Activated CD8-positive, alpha-beta T cell treated with anti-CD3 and anti-CD28 coated beads for 36 hours (primary cell): ENCODE measurements around the gene ANKRD42. TPM values are rescaled to one million over a fixed set of nuclear protein-coding genes. Genes with fewer than 3 reads are reported as not detected.
A peak's percentile ranks its signal among the peaks of the same experiment; 100 is the strongest.

Source experiments
- ATAC-seq: fragments of 200-7000 bp; cut with Tn5 transposase; one replicate; pipeline ENCODE4 v1.10.0; 2021; ENCODE audit warnings: mild to moderate bottlenecking, moderate library complexity
- CTCF ChIA-PET: fragments of 350-600 bp; sonication (Branson Sonifier 250); formaldehyde crosslinking; loops from one replicate; lab custom pipeline; 2021; ENCODE audit warnings: antibody characterized with exemption; lab: Charles Lee
- POLR2A ChIA-PET: fragments of 350-600 bp; sonication (Branson Sonifier 250); formaldehyde crosslinking; loops from one replicate; lab custom pipeline; 2021; ENCODE audit warnings: antibody characterized with exemption; lab: Charles Lee
- DNase-seq: peaks from one replicate; pipeline ENCODE4 v3.0.0-alpha.2; 2020
- H3K27ac Mint-ChIP-seq: one replicate; pipeline ENCODE4 v1.8.0; 2021; ENCODE audit warnings: mild to moderate bottlenecking, mixed read lengths
- H3K27me3 Mint-ChIP-seq: one replicate; pipeline ENCODE4 v1.8.0; 2021; ENCODE audit warnings: mixed read lengths
- H3K36me3 Mint-ChIP-seq: one replicate; pipeline ENCODE4 v1.8.0; 2021; ENCODE audit warnings: low read depth, mixed read lengths
- H3K4me1 Mint-ChIP-seq: one replicate; pipeline ENCODE4 v1.8.0; 2021; ENCODE audit warnings: low read depth, mixed read lengths
- H3K4me3 Mint-ChIP-seq: one replicate; pipeline ENCODE4 v1.8.0; 2021; ENCODE audit warnings: mild to moderate bottlenecking, moderate library complexity, mixed read lengths
- H3K9me3 Mint-ChIP-seq: one replicate; pipeline ENCODE4 v1.8.0; 2021; ENCODE audit warnings: mixed read lengths
- CTCF ChIP-seq: fragments of 200-600 bp; IDR thresholded peaks from one replicate; pipeline ENCODE4 v1.8.0; 2022; ENCODE audit warnings: antibody characterized with exemption, mild to moderate bottlenecking
- intact Hi-C: fragments of 100-400 bp; cut with micrococcal nuclease; formaldehyde crosslinking; loops from one replicate; pipeline ENCODE4 v1.10.0; 2022
- total RNA-seq, 2 experiments: library from RNA; stranded (reverse); gene quantifications; one replicate each; pipeline ENCODE4 v1.2.3, GENCODE V29; 2021

Gene ANKRD42
- total RNA-seq, 2 experiments from 2014 or later = 3.8 to 4.7 TPM

DNA sequence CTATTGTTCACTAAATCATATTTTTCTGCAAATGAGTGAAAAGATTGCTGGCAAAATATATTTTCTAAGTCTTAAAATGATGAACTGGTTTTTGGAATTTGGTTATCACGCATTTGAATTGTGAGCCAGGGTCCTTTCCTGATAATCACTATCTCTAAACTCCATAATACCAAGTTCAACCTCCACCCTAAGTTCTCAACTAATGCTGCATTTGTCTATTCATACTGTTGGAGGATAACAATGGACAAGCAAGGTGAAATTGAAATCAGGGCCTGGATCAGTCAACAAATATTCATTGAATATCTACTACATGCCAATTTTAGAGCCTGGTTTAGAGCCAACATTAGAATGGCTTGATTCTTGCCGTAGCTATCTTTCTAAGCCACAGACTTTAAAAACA lies 41.2 kb upstream of the ANKRD42 start:
- ATAC-seq = no peak
- no peak for TF ChIP-seq CTCF
- Mint-ChIP-seq H3K4me1 (peaks cover 8% of the 10 kb centered on the region), H3K36me3 (peaks cover 3% of the 10 kb centered on the region), H3K27me3 (no peaks in the 10 kb centered on the region), H3K27ac (no peak overlapping the region), H3K9me3 (no peaks in the 10 kb centered on the region), H3K4me3 (no peak overlapping the region)
- CTCF ChIA-PET = interaction anchor here (1.4 kb wide), 1 partner anchor 34 kb away, joined by 3 read pairs; no protein-coding TSS in a partner anchor
- POLR2A ChIA-PET = interaction anchor here (1.0 to 1.1 kb wide), 2 partner anchors 12 to 79 kb away, joined by 3 read pairs; no protein-coding TSS in a partner anchor
- DNase-seq = no peak
- intact Hi-C loops = loop anchor here (10.0 kb wide), 1 partner anchor 157 kb away; no protein-coding TSS in a partner anchor

- Mint-ChIP-seq H3K4me3 (no peak overlapping the region), H3K9me3 (no peaks in the 10 kb centered on the region), H3K27me3 (no peaks in the 10 kb centered on the region), H3K36me3 (peaks cover 15% of the 10 kb centered on the region), H3K27ac (no peak overlapping the region), H3K4me1 (peaks cover 8% of the 10 kb centered on the region)
- DNase-seq (no peak), ATAC-seq (no peak)
- POLR2A ChIA-PET = interaction anchor here (0.6 kb wide), 1 partner anchor 14 kb away, joined by 3 read pairs; no protein-coding TSS in a partner anchor
- no peak for TF ChIP-seq CTCF
- CTCF ChIA-PET = interaction anchor here (0.9 to 1.2 kb wide), 2 partner anchors 16 to 25 kb away, joined by 3 read pairs; no protein-coding TSS in a partner anchor
- intact Hi-C loops = loop anchor here (10.0 kb wide), 1 partner anchor 159 kb away; no protein-coding TSS in a partner anchor
Observed at GRCh38 chr11:83153764-83154163, 39.7 kb upstream of the ANKRD42 start.

DNA sequence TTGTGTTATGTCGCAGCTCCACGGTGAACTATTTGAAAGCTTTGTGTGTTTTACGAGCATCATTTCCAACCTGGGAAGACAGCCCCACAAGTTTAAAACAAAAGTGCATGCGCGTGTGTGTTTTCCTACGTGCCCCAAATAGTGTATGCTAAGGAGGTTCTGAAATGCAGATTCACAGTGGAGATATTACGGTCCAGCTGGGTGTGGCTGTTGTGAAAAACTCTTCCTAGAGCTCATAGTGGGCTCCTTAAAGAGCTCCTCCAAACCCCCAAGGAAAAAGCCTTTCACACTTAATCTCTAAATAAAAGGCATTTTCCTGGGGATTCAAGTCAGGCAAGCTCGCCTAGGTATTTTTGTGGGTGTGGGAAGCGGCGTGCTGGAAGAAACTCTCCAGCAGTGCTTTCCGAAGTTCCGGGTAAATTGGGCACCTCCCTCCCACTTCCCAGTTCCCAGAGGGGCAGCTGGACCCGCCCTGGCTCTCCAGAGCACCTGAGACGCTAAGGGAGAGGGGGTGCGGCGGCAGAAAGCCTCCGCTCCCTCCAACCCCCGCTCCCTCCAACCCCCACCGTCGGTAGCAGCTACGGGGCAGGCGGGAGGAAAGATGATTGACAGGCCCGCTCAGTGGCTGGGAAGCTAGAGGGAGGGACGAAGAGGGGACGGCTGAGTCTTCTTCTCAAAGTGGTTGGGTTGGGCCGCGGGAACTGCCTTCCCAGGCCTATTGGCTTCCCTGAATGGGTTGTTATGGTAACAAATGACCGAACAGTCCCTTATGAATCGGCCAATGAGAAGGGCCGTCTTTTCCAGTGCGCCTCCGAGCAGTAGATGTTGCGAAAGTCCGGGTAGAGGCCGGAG lies 37.1 kb upstream of the ANKRD42 start:
- ATAC-seq (peak; percentile 91), DNase-seq (peak; percentile 99)
- Mint-ChIP-seq H3K27ac (peak overlapping the region; percentile 100), H3K4me3 (peak overlapping the region; percentile 100), H3K4me1 (peaks cover 20% of the 10 kb centered on the region), H3K9me3 (no peaks in the 10 kb centered on the region), H3K27me3 (no peaks in the 10 kb centered on the region), H3K36me3 (peaks cover 39% of the 10 kb centered on the region)
- CTCF ChIA-PET = interaction anchor here (0.8 to 2.1 kb wide), 13 partner anchors 16 to 289 kb away, joined by 3 to 8 read pairs (median 3); partner anchors contain the start of gene DDIAS
- POLR2A ChIA-PET = interaction anchor here (0.8 to 4.0 kb wide), 18 partner anchors 9 to 256 kb away, joined by 3 to 44 read pairs (median 4); partner anchors contain the start of genes ANKRD42, CCDC90B, DDIAS and PRCP
- intact Hi-C loops = loop anchor here (2.0 to 10.0 kb wide), 3 partner anchors 162 to 256 kb away; partner anchors contain the start of genes DDIAS and PRCP
- TF ChIP-seq CTCF = no peak

- Mint-ChIP-seq H3K4me1 (peaks cover 27% of the 10 kb centered on the region), H3K36me3 (peaks cover 46% of the 10 kb centered on the region), H3K9me3 (no peaks in the 10 kb centered on the region), H3K27me3 (no peaks in the 10 kb centered on the region), H3K27ac (peak within 1 kb of the TSS; percentile 100), H3K4me3 (peak within 1 kb of the TSS; percentile 100)
- no peak for DNase-seq
- intact Hi-C loops = loop anchor here (2.0 to 10.0 kb wide), 3 partner anchors 162 to 256 kb away; partner anchors contain the start of genes DDIAS and PRCP
- POLR2A ChIA-PET = interaction anchor here (0.8 to 4.0 kb wide), 17 partner anchors 9 to 256 kb away, joined by 3 to 44 read pairs (median 4); partner anchors contain the start of genes ANKRD42, CCDC90B, DDIAS and PRCP
- peak; percentile 10 for ATAC-seq
- CTCF ChIA-PET = interaction anchor here (1.0 to 2.1 kb wide), 9 partner anchors 16 to 290 kb away, joined by 3 to 8 read pairs (median 3); partner anchors contain the start of gene DDIAS
- TF ChIP-seq CTCF = no peak
Observed at GRCh38 chr11:83156996-83157593, 36.4 kb upstream of the ANKRD42 start, which contains the start of gene PCF11. Gene PCF11, plus strand, starts transcription at chr11:83157131. Its CDS starts 309 bp downstream, at chr11:83157440.
